HL-60 (cell line): ENCODE results near the gene MSRB3.

ENCODE experiments used
- DNase-seq, 2 experiments: peaks; one replicate each; pipeline ENCODE4 v3.0.0-alpha.2; 2010 to 2020; ENCODE audit warnings: low read depth in 1 of 2, low spot score in 1 of 2
- H3K27ac ChIP-seq: fragments of 250-450 bp; sonication (Bioruptor Pico); replicated peaks from 2 replicates; pipeline ENCODE4 v1.5.1; 2020; ENCODE audit warnings: mild to moderate bottlenecking, moderate library complexity
- H3K27me3 ChIP-seq: fragments of 250-450 bp; sonication (Bioruptor Pico); 2 replicates; pipeline ENCODE4 v1.5.1; 2021; ENCODE audit warnings: mild to moderate bottlenecking, moderate library complexity; ENCODE audit not compliant: insufficient read depth, poor library complexity, severe bottlenecking
- H3K4me3 ChIP-seq: replicated peaks from 2 replicates; pipeline ENCODE4 v1.5.1; 2011; ENCODE audit warnings: mild to moderate bottlenecking, control low read depth, low read length; ENCODE audit not compliant: insufficient read depth
- GABPA ChIP-seq: IDR thresholded peaks from 2 replicates; pipeline ENCODE4 v1.6.1; 2012; ENCODE audit warnings: low read depth
- POLR2AphosphoS5 ChIP-seq: IDR thresholded peaks from 2 replicates; pipeline ENCODE4 v1.6.1; 2012; ENCODE audit warnings: low read depth
- SPI1 ChIP-seq: IDR thresholded peaks from 2 replicates; pipeline ENCODE4 v1.6.1; 2012; ENCODE audit warnings: low read depth, mild to moderate bottlenecking, borderline replicate concordance
- TF ChIP-seq, protein P1 (sequence below): IDR thresholded peaks from 2 replicates; pipeline ENCODE4 v1.6.1; 2012; ENCODE audit warnings: low read depth; ENCODE audit not compliant: insufficient replicate concordance
- TF ChIP-seq, protein P2 (sequence below): IDR thresholded peaks from one replicate; pipeline ENCODE4 v1.5.1; 2011; ENCODE audit warnings: low read length, control low read depth, inconsistent platforms; ENCODE audit not compliant: insufficient read depth

Gene MSRB3

DNA sequence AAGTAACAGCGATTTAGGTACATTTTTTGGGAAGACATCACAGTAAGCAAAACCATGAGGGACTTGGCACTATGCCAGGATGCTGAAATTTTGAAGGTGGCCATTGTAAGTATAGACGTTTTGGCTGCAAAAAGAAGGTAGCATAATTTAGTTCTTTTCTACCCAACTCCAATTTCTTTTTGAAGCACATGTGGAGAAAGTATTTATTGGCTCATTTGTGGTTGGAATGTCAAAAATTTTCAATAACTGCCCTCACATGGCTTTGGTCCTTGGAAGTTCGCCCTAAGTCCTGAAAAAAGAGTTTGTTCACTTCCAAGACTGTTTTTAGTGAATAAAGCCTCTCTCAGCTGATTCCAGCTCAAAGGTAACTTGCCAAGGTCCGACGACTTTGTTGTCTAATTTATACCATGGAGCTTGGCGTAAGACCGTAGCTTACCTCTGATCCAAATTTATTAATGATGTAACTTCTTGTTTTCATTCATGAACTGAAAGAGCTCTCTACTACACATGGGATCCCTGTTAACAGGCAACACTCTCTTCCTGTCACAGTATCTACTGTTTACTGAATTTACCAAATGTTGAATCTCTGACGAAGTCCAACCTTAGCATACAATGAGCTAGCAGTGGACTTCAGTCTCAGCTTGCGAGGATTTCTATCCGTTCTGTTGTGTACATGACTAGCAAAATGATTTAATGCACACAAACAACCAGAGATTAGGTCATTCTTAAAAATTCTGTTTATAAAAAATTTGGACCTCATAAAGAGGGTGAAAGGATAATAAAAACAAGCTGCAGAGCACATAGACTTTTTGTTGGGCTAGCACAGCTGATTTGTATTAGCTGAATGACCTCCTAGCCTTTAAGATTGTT lies 49.0 kb downstream of the MSRB3 start:
- Histone ChIP-seq H3K4me3 (no peak overlapping the region), H3K27ac (no peak overlapping the region), H3K27me3 (no peaks in the 10 kb centered on the region)
- DNase-seq = no peak
- TF ChIP-seq GABPA (no peak), POLR2AphosphoS5 (no peak)
- TF ChIP-seq, protein P1, sequence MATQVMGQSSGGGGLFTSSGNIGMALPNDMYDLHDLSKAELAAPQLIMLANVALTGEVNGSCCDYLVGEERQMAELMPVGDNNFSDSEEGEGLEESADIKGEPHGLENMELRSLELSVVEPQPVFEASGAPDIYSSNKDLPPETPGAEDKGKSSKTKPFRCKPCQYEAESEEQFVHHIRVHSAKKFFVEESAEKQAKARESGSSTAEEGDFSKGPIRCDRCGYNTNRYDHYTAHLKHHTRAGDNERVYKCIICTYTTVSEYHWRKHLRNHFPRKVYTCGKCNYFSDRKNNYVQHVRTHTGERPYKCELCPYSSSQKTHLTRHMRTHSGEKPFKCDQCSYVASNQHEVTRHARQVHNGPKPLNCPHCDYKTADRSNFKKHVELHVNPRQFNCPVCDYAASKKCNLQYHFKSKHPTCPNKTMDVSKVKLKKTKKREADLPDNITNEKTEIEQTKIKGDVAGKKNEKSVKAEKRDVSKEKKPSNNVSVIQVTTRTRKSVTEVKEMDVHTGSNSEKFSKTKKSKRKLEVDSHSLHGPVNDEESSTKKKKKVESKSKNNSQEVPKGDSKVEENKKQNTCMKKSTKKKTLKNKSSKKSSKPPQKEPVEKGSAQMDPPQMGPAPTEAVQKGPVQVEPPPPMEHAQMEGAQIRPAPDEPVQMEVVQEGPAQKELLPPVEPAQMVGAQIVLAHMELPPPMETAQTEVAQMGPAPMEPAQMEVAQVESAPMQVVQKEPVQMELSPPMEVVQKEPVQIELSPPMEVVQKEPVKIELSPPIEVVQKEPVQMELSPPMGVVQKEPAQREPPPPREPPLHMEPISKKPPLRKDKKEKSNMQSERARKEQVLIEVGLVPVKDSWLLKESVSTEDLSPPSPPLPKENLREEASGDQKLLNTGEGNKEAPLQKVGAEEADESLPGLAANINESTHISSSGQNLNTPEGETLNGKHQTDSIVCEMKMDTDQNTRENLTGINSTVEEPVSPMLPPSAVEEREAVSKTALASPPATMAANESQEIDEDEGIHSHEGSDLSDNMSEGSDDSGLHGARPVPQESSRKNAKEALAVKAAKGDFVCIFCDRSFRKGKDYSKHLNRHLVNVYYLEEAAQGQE = no peak

DNA sequence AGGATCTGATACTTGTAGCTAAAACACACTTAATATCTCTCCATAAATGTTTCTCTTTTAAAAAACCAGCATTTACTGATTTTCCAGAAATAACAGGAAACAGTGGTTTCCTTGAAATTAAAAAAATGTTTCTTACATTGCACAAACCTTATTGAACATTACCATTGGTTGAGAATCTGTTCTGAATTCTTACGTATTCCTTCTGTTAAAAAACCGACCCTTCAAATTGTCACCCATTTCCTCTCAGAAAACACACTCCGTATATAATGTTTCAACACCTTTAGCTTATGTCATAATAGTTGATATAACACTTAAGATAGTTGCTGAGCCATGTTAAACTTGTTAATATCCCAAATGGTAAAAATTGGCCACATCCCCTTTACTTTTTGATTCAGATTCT lies 51.2 kb downstream of the MSRB3 start:
- no peak for DNase-seq
- Histone ChIP-seq H3K27ac (no peak overlapping the region), H3K27me3 (no peaks in the 10 kb centered on the region), H3K4me3 (no peak overlapping the region)
- TF ChIP-seq, protein P1 = no peak
- TF ChIP-seq POLR2AphosphoS5 (no peak), GABPA (no peak), SPI1 (no peak)
- TF ChIP-seq, protein P2, sequence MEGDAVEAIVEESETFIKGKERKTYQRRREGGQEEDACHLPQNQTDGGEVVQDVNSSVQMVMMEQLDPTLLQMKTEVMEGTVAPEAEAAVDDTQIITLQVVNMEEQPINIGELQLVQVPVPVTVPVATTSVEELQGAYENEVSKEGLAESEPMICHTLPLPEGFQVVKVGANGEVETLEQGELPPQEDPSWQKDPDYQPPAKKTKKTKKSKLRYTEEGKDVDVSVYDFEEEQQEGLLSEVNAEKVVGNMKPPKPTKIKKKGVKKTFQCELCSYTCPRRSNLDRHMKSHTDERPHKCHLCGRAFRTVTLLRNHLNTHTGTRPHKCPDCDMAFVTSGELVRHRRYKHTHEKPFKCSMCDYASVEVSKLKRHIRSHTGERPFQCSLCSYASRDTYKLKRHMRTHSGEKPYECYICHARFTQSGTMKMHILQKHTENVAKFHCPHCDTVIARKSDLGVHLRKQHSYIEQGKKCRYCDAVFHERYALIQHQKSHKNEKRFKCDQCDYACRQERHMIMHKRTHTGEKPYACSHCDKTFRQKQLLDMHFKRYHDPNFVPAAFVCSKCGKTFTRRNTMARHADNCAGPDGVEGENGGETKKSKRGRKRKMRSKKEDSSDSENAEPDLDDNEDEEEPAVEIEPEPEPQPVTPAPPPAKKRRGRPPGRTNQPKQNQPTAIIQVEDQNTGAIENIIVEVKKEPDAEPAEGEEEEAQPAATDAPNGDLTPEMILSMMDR = no peak

DNA sequence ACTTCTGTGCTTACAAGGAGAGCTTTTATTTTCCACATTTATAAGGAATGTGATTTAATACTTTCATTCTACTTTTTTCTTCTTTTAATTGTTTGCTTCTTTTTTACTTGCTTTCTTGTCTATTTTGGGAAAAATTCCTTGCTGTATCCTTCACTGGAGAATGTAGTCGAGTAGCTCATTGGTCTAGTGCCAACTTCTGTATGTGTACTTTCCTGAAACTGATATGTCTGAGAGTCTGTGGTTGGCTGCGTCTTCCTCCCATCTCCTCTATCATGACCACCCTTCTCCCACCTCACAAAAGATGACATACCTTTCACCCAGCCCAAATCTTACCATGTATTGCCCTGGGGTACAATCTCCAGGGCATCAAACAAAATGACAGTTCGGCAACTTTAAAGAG lies 51.8 kb downstream of the MSRB3 start:
- DNase-seq = no peak
- Histone ChIP-seq H3K4me3 (no peak overlapping the region), H3K27me3 (no peaks in the 10 kb centered on the region), H3K27ac (no peak overlapping the region)
- TF ChIP-seq, protein P2 = no peak
- TF ChIP-seq POLR2AphosphoS5 (no peak), GABPA (no peak), SPI1 (no peak)
- TF ChIP-seq, protein P1 = no peak
